Measurements from ENCODE around the gene SREBF2. TPM values are rescaled to one million over a fixed set of nuclear protein-coding genes. Genes with fewer than 3 reads are reported as not detected.
A peak's percentile ranks its signal among the peaks of the same experiment; 100 is the strongest.

The SREBF2 gene
- total and polyA plus RNA-seq, 9 of the 15 experiments (the other 6 are each of a cell fraction or from before 2014, with no cell fraction given): 1.1 to 84.2 (median 26.9) TPM

DNA sequence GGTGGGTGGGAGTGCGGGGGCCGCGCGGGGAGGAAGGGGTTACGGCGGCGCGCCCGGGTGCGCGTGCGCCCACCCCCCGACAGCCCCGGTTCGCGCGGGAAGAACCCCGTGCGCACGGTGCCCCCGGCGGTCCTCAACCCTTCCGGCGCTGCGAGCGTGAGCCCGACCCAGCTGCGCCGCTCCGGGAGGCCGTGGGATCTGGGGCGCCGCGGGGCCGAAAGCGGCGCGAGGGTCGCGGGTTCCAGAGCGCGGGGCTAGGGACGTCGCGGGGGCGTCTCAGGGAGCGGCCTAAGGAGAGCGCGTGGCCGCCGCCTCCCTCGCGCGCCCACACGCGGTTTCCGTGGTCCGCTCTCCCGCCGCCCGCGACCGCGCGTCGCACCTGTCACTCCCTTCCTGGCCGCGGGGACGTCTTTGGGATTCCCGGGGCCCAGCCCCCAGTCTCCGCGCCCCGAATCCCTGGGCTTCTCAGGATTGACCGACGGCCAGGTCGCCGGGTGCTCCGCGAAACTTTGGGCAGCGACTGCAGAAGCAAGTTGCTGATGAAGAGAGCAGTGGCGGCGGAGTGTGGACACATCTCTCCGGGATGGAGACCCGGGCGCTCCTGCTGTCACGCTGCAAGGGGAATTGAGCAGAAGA, 582 bp downstream of the SREBF2 start (continued):
- TF ChIP-seq, protein P1, sequence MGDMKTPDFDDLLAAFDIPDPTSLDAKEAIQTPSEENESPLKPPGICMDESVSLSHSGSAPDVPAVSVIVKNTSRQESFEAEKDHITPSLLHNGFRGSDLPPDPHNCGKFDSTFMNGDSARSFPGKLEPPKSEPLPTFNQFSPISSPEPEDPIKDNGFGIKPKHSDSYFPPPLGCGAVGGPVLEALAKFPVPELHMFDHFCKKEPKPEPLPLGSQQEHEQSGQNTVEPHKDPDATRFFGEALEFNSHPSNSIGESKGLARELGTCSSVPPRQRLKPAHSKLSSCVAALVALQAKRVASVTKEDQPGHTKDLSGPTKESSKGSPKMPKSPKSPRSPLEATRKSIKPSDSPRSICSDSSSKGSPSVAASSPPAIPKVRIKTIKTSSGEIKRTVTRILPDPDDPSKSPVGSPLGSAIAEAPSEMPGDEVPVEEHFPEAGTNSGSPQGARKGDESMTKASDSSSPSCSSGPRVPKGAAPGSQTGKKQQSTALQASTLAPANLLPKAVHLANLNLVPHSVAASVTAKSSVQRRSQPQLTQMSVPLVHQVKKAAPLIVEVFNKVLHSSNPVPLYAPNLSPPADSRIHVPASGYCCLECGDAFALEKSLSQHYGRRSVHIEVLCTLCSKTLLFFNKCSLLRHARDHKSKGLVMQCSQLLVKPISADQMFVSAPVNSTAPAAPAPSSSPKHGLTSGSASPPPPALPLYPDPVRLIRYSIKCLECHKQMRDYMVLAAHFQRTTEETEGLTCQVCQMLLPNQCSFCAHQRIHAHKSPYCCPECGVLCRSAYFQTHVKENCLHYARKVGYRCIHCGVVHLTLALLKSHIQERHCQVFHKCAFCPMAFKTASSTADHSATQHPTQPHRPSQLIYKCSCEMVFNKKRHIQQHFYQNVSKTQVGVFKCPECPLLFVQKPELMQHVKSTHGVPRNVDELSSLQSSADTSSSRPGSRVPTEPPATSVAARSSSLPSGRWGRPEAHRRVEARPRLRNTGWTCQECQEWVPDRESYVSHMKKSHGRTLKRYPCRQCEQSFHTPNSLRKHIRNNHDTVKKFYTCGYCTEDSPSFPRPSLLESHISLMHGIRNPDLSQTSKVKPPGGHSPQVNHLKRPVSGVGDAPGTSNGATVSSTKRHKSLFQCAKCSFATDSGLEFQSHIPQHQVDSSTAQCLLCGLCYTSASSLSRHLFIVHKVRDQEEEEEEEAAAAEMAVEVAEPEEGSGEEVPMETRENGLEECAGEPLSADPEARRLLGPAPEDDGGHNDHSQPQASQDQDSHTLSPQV (IDR thresholded peaks at IDR 0.05): peak; percentile 61; the same call in 1 of the 2 replicates
- TF ChIP-seq, protein P2, sequence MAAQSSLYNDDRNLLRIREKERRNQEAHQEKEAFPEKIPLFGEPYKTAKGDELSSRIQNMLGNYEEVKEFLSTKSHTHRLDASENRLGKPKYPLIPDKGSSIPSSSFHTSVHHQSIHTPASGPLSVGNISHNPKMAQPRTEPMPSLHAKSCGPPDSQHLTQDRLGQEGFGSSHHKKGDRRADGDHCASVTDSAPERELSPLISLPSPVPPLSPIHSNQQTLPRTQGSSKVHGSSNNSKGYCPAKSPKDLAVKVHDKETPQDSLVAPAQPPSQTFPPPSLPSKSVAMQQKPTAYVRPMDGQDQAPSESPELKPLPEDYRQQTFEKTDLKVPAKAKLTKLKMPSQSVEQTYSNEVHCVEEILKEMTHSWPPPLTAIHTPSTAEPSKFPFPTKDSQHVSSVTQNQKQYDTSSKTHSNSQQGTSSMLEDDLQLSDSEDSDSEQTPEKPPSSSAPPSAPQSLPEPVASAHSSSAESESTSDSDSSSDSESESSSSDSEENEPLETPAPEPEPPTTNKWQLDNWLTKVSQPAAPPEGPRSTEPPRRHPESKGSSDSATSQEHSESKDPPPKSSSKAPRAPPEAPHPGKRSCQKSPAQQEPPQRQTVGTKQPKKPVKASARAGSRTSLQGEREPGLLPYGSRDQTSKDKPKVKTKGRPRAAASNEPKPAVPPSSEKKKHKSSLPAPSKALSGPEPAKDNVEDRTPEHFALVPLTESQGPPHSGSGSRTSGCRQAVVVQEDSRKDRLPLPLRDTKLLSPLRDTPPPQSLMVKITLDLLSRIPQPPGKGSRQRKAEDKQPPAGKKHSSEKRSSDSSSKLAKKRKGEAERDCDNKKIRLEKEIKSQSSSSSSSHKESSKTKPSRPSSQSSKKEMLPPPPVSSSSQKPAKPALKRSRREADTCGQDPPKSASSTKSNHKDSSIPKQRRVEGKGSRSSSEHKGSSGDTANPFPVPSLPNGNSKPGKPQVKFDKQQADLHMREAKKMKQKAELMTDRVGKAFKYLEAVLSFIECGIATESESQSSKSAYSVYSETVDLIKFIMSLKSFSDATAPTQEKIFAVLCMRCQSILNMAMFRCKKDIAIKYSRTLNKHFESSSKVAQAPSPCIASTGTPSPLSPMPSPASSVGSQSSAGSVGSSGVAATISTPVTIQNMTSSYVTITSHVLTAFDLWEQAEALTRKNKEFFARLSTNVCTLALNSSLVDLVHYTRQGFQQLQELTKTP (IDR thresholded peaks at IDR 0.05; ENCODE audit: low read depth in 1 of 2, partially characterized antibody in 2 of 2): no peak
- TF ChIP-seq SAFB (IDR thresholded peaks at IDR 0.05; ENCODE audit: borderline replicate concordance, low read depth, low read length) (peak; percentile 84), LARP7 (IDR thresholded peaks at IDR 0.05) (no peak), CHD1 (IDR thresholded peaks at IDR 0.05; ENCODE audit: low read length) (peak; percentile 88), ZEB2 (IDR thresholded peaks at IDR 0.05) (no peak), RFX1 (IDR thresholded peaks at IDR 0.05) (no peak), ADNP (tag; IDR thresholded peaks at IDR 0.05) (no peak), PCBP1 (IDR thresholded peaks at IDR 0.05; ENCODE audit: low read depth, low read length, poor library complexity, severe bottlenecking) (no peak), L3MBTL2 (IDR thresholded peaks at IDR 0.05) (peak; percentile 89; the same call in 1 of the 2 replicates), ZBTB8A (IDR thresholded peaks at IDR 0.05; ENCODE audit: partially characterized antibody) (no peak), MYC (IDR thresholded peaks at IDR 0.05; ENCODE audit: low read depth, low read length) (peak; percentile 64), MYC (CRISPR knock-in tag; IDR thresholded peaks at IDR 0.05; ENCODE audit: borderline replicate concordance, low read depth) (no peak), YBX1 (IDR thresholded peaks at IDR 0.05) (no peak), NR1H2 (CRISPR knock-in tag; IDR thresholded peaks at IDR 0.05) (no peak), RBBP5 (IDR thresholded peaks at IDR 0.05; ENCODE audit: borderline replicate concordance, insufficient read depth, low read length, poor library complexity, severe bottlenecking) (peak; percentile 5)
- TF ChIP-seq, protein P3, sequence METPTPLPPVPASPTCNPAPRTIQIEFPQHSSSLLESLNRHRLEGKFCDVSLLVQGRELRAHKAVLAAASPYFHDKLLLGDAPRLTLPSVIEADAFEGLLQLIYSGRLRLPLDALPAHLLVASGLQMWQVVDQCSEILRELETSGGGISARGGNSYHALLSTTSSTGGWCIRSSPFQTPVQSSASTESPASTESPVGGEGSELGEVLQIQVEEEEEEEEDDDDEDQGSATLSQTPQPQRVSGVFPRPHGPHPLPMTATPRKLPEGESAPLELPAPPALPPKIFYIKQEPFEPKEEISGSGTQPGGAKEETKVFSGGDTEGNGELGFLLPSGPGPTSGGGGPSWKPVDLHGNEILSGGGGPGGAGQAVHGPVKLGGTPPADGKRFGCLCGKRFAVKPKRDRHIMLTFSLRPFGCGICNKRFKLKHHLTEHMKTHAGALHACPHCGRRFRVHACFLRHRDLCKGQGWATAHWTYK (CRISPR knock-in tag; IDR thresholded peaks at IDR 0.05): 0 out of 2 replicates have a peak, but pooled peaks have one; percentile 40
- TF ChIP-seq, protein P4, sequence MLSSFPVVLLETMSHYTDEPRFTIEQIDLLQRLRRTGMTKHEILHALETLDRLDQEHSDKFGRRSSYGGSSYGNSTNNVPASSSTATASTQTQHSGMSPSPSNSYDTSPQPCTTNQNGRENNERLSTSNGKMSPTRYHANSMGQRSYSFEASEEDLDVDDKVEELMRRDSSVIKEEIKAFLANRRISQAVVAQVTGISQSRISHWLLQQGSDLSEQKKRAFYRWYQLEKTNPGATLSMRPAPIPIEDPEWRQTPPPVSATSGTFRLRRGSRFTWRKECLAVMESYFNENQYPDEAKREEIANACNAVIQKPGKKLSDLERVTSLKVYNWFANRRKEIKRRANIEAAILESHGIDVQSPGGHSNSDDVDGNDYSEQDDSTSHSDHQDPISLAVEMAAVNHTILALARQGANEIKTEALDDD (IDR thresholded peaks at IDR 0.05): no peak
